HG02981 (cell line): ENCODE measurements around the gene DNAJA4.

Experiments used
- ATAC-seq: cut with Tn5 transposase; IDR thresholded peaks from one replicate; pipeline ENCODE4 v1.9.1; 2021; ENCODE audit warnings: mild to moderate bottlenecking, moderate library complexity; ENCODE audit not compliant: unreplicated experiment

The DNAJA4 gene

GRCh38 chr15:78264304-78265136 lies at the start of gene DNAJA4:
Gene DNAJA4, plus strand, starts transcription at chr15:78264562. Its CDS starts 202 bp downstream, at chr15:78264764.
- no peak for ATAC-seq

GRCh38 chr15:78216276-78217104 lies 47.9 kb upstream of the DNAJA4 start:
- no peak for ATAC-seq

GRCh38 chr15:78220713-78221112 lies 43.6 kb upstream of the DNAJA4 start:
- no peak for ATAC-seq

GRCh38 chr15:78222745-78223395 lies 41.5 kb upstream of the DNAJA4 start:
- no peak for ATAC-seq

GRCh38 chr15:78223396-78224022 lies 40.9 kb upstream of the DNAJA4 start:
- no peak for ATAC-seq

GRCh38 chr15:78224023-78224411 lies 40.3 kb upstream of the DNAJA4 start:
- no peak for ATAC-seq

- ATAC-seq, result peak; percentile 57
Observed at GRCh38 chr15:78225783-78226541, 38.4 kb upstream of the DNAJA4 start.

- no peak for ATAC-seq
Observed at GRCh38 chr15:78228356-78228996, 35.9 kb upstream of the DNAJA4 start.

GRCh38 chr15:78229431-78230406 lies 34.6 kb upstream of the DNAJA4 start:
- no peak for ATAC-seq

- no peak for ATAC-seq
Observed at GRCh38 chr15:78232951-78233350, 31.4 kb upstream of the DNAJA4 start.

- no peak for ATAC-seq
Observed at GRCh38 chr15:78233496-78233895, 30.9 kb upstream of the DNAJA4 start.

- ATAC-seq, result no peak
Observed at GRCh38 chr15:78234515-78235040, 29.8 kb upstream of the DNAJA4 start, which contains the start of gene ACSBG1. Gene ACSBG1, minus strand, starts transcription at chr15:78234565. Its CDS starts 64 bp downstream, at chr15:78234501.

- no peak for ATAC-seq
Observed at GRCh38 chr15:78236491-78236890, 27.9 kb upstream of the DNAJA4 start.

- ATAC-seq, result no peak
Observed at GRCh38 chr15:78237146-78237545, 27.2 kb upstream of the DNAJA4 start.

- no peak for ATAC-seq
Observed at GRCh38 chr15:78239811-78240210, 24.6 kb upstream of the DNAJA4 start.

GRCh38 chr15:78241017-78241416 lies 23.3 kb upstream of the DNAJA4 start:
- no peak for ATAC-seq

- ATAC-seq, result no peak
Observed at GRCh38 chr15:78242128-78242527, 22.2 kb upstream of the DNAJA4 start.

GRCh38 chr15:78243058-78243457 lies 21.3 kb upstream of the DNAJA4 start:
- ATAC-seq, result no peak
